Nephron (organoid): Measurements from ENCODE around the gene IMMT.

Experiments
- H3K27ac Mint-ChIP-seq, 3 experiments: 2 replicates each; pipeline ENCODE4 v1.8.0; 2020; ENCODE audit warnings: mixed read lengths in 3 of 3, mild to moderate bottlenecking in 2 of 3, moderate library complexity in 1 of 3
- H3K27me3 Mint-ChIP-seq: 2 replicates; pipeline ENCODE4 v1.8.0; 2021; ENCODE audit warnings: low read depth, mild to moderate bottlenecking, moderate library complexity, mixed read lengths
- H3K36me3 Mint-ChIP-seq: 2 replicates; pipeline ENCODE4 v1.8.0; 2020; ENCODE audit warnings: low read depth, mixed read lengths
- H3K4me1 Mint-ChIP-seq: 2 replicates; pipeline ENCODE4 v1.8.0; 2020; ENCODE audit warnings: mixed read lengths
- H3K4me3 Mint-ChIP-seq, 3 experiments: 2 replicates each; pipeline ENCODE4 v1.8.0; 2020; ENCODE audit warnings: mild to moderate bottlenecking in 3 of 3, mixed read lengths in 3 of 3, moderate library complexity in 2 of 3
- H3K9me3 Mint-ChIP-seq: 2 replicates; pipeline ENCODE4 v1.8.0; 2020; ENCODE audit warnings: mixed read lengths
- TF ChIP-seq, protein P1 (sequence below), 3 experiments: fragments of 200-600 bp; sonication (generic); IDR thresholded peaks; one replicate each; pipeline ENCODE4 v1.5.0; 2021; ENCODE audit warnings: antibody characterized with exemption in 3 of 3; ENCODE audit not compliant: unreplicated experiment in 3 of 3

Gene IMMT

DNA sequence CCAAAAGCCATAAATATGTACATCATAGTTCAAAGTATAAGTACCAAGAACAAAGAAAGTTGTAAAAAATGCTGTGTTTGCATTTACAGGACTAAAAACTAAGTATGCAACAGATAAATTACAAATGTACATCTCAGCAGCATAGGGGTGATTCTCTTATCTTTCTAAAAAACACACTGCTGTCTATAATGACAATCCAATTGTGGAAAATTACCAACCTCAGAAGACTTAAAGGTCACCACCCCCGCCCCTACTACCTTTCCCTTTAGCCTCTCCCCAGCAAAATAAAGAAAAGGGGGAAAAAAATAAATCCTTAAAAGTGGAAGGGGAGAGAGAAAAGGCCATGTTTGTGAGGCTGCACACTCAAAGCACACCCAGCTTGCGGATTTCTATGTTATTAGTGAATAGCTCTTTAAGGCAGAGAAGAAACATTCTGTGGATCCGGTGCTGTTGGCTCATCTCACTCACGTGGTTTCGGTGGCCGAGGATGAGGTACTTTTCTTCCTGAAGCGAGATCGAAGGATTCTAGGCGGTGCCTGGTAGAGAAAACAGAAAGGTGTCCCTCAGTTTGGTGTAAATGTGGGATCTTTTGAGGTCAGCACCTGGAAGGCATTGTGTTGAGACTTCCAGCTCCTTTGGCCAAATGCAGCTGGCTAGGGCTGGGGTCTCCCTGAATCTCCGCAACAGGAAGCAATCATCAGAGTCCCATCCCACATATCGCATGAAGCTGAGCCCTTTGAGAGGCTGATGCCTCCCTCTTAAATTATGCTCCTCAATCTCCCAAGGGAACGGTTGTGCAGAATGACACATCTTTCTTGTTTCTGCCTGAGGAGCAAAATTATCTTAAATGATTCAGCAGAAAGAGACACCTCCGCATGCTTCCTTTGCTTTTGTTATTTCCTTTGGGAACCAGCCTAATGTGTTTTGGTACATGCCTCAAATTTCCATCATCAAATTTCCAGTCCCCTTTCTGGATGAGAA lies 21.6 kb upstream of the IMMT start:
- peaks cover 21% of the 10 kb centered on the region for H3K36me3 Mint-ChIP-seq
- H3K27me3 Mint-ChIP-seq: no peaks in the 10 kb centered on the region
- H3K4me3 Mint-ChIP-seq: peak overlapping the region in 2 of 3 experiments; percentile 79 to 83
- H3K4me1 Mint-ChIP-seq: peaks cover 39% of the 10 kb centered on the region
- no peaks in the 10 kb centered on the region for H3K9me3 Mint-ChIP-seq
- TF ChIP-seq, protein P1, sequence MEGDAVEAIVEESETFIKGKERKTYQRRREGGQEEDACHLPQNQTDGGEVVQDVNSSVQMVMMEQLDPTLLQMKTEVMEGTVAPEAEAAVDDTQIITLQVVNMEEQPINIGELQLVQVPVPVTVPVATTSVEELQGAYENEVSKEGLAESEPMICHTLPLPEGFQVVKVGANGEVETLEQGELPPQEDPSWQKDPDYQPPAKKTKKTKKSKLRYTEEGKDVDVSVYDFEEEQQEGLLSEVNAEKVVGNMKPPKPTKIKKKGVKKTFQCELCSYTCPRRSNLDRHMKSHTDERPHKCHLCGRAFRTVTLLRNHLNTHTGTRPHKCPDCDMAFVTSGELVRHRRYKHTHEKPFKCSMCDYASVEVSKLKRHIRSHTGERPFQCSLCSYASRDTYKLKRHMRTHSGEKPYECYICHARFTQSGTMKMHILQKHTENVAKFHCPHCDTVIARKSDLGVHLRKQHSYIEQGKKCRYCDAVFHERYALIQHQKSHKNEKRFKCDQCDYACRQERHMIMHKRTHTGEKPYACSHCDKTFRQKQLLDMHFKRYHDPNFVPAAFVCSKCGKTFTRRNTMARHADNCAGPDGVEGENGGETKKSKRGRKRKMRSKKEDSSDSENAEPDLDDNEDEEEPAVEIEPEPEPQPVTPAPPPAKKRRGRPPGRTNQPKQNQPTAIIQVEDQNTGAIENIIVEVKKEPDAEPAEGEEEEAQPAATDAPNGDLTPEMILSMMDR (IDR thresholded peaks at IDR 0.05; ENCODE audit: unreplicated experiment in 3 of 3): no peak
- H3K27ac Mint-ChIP-seq: peak overlapping the region; percentile 74 to 94 (median 88)

DNA sequence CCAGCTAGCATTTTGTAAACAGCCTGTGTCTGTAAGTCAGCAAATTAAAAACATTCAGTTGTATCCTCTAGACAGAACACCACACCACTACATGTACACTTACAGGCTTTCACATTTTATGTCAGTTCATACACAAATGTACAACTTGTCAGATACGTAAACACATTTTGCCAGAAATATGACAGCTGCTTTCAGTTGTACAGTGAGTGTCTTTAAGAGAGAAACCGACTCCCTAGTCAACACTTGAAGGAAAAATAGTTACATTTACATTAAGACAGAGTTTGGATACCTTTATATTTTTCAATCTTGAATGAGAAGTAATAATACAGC lies 19.2 kb upstream of the IMMT start:
- Mint-ChIP-seq H3K27ac (peak overlapping the region in 1 of 3 experiments; percentile 74), H3K36me3 (peaks cover 42% of the 10 kb centered on the region), H3K9me3 (no peaks in the 10 kb centered on the region), H3K4me1 (peaks cover 27% of the 10 kb centered on the region), H3K27me3 (no peaks in the 10 kb centered on the region), H3K4me3 (no peak overlapping the region)
- TF ChIP-seq, protein P1 (IDR thresholded peaks at IDR 0.05; ENCODE audit: unreplicated experiment in 3 of 3): no peak

DNA sequence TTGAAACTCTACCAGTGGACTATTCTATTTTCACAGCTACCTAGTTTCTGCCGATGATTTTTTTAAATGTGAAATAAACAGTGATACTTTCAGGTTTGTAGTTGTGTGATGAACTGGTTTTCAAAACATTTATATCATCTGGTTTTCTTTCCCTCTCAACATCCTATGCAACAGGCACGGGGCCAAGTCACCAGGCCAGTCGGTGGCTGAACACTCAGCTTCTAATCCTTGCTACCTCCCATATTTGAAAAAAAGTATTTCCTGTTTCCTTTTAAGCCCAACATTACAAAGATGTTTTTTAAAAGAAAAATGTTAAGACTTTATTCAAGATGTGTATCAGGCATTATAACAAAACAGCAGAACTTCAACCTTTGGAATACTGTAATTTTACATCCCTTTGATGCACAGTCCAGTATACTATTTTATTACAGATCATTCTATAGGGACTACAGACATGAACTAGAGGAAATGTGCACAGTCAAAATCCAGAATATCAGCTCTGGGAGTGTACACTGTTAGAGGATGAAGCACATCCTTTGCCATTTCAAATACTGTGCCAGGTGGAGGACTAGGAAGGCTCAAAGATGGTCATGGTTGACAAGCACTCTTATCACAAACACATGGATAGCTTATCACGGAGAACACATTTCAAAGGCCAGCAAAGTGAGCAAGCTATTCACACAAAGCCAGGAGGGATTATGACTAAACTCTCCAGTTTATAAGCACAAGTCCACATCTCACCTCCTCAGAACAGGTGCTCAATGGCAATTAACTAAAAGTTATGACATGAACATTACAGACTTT lies 18.6 kb upstream of the IMMT start:
- Mint-ChIP-seq H3K9me3 (no peaks in the 10 kb centered on the region), H3K27ac (peak overlapping the region; percentile 37 to 74 (median 46)), H3K4me1 (peaks cover 27% of the 10 kb centered on the region), H3K27me3 (no peaks in the 10 kb centered on the region), H3K4me3 (no peak overlapping the region), H3K36me3 (peaks cover 45% of the 10 kb centered on the region)
- TF ChIP-seq, protein P1 (IDR thresholded peaks at IDR 0.05; ENCODE audit: unreplicated experiment in 3 of 3): no peak

DNA sequence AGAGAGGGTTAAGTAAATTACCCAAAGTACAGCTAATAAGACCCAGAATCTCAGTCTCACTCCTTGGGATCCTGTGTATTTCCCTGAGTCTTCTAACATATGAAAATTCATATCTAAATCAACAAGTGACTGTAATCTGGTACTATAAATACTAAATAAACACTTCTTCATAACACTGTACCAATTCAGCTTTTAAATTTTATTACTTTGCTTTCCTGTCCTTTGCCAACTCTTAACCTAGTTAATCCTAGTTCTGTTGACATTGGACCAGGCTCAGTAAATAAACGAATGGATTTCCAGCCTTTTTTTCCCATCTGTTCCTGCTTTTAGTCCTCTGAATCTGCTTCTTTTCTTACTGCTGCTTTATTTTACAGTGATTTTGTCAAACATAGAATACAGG lies 17.8 kb upstream of the IMMT start:
- H3K4me1 Mint-ChIP-seq: peaks cover 24% of the 10 kb centered on the region
- no peaks in the 10 kb centered on the region for H3K9me3 Mint-ChIP-seq
- no peak overlapping the region for H3K4me3 Mint-ChIP-seq
- no peaks in the 10 kb centered on the region for H3K27me3 Mint-ChIP-seq
- TF ChIP-seq, protein P1 (IDR thresholded peaks at IDR 0.05; ENCODE audit: unreplicated experiment in 3 of 3): no peak
- H3K36me3 Mint-ChIP-seq: peaks cover 51% of the 10 kb centered on the region
- H3K27ac Mint-ChIP-seq: peak overlapping the region in 2 of 3 experiments; percentile 37 to 74

DNA sequence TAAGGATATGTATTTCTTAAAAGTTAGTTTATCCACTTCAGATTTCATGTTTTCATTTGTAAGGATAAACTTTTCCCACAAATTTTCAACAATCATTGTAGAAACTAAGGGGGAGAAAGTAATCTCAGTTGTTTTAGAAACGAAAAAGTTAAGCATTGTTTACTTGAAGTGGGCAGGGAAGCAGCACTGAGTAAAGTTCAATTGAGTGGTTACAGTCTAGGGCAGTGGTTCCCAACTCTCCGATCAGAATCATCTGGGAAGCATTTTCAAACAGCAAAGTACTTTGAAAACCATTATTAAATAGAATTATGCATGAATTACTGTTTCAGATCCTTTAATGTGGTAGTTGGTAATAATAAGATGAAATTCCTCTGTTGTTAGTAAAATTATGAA lies 16.5 kb upstream of the IMMT start:
- H3K9me3 Mint-ChIP-seq: no peaks in the 10 kb centered on the region

More for the DNA sequence above, 16.5 kb upstream of the IMMT start:
- TF ChIP-seq, protein P1 (IDR thresholded peaks at IDR 0.05; ENCODE audit: unreplicated experiment in 3 of 3): no peak
- Mint-ChIP-seq H3K27ac (no peak overlapping the region), H3K4me3 (no peak overlapping the region), H3K4me1 (peaks cover 14% of the 10 kb centered on the region), H3K27me3 (no peaks in the 10 kb centered on the region), H3K36me3 (peaks cover 59% of the 10 kb centered on the region)
